ENCODE measurements around the gene ZNF292. TPM values are rescaled to one million over a fixed set of nuclear protein-coding genes. Genes with fewer than 3 reads are reported as not detected.

Gene ZNF292
- total RNA-seq, 1 donor from 2014 or later = 37.7 TPM

Other genes starting within 250 kb of the ZNF292 start
- not detected for gene HTR1E, start 218.0 kb upstream of the ZNF292 start, total RNA-seq
- gene CGA, start 60.5 kb upstream of the ZNF292 start, total RNA-seq = 0.59 TPM
- gene SMIM8, start 167.0 kb downstream of the ZNF292 start, total RNA-seq = 13.7 TPM
- not detected for gene GJB7, start 173.7 kb downstream of the ZNF292 start, total RNA-seq
- 1.7 TPM for gene C6orf163, start 189.2 kb downstream of the ZNF292 start, total RNA-seq